B cell (primary cell): Measurements from ENCODE around the gene FLYWCH2. TPM values are rescaled to one million over a fixed set of nuclear protein-coding genes. Genes with fewer than 3 reads are reported as not detected.

Source experiments
- ATAC-seq: fragments of 200-7000 bp; cut with Tn5 transposase; one replicate; pipeline ENCODE4 v1.10.0; 2021; ENCODE audit warnings: low read depth, mild to moderate bottlenecking, moderate number of reproducible peaks, moderate library complexity
- CTCF ChIA-PET: fragments of 350-600 bp; sonication (Branson Sonifier 250); formaldehyde crosslinking; loops from one replicate; lab custom pipeline; 2021; ENCODE audit warnings: antibody characterized with exemption, inconsistent platforms; lab: Charles Lee
- POLR2A ChIA-PET: fragments of 350-600 bp; sonication (Branson Sonifier 250); formaldehyde crosslinking; loops from one replicate; lab custom pipeline; 2021; ENCODE audit warnings: antibody characterized with exemption; lab: Charles Lee
- DNase-seq: peaks from one replicate; pipeline ENCODE4 v3.0.0; 2013
- H2AFZ ChIP-seq: 2 replicates; pipeline ENCODE4 v1.6.1; 2012; ENCODE audit warnings: mild to moderate bottlenecking, low read depth, low read length; ENCODE audit not compliant: insufficient read depth, poor library complexity, severe bottlenecking
- H3K27ac ChIP-seq, 2 donors: 1 replicate in 1 of 2; 2 replicates in 1 of 2; pipeline ENCODE4 v1.5.1; 2012 to 2013; ENCODE audit warnings: low read length in 2 of 2, mild to moderate bottlenecking in 2 of 2, moderate library complexity in 1 of 2
- H3K27me3 ChIP-seq, 4 experiments: fragments of 200-600 bp in 1 of 4; sonication (generic) in 1 of 4; replicated peaks in 1 of 4; 1 replicate in 2 of 4; 2 replicates in 2 of 4; pipeline versions ENCODE4 v1.6.1 to v1.7.0; 2013 to 2016; ENCODE audit warnings: low read length in 3 of 4, mild to moderate bottlenecking in 2 of 4, mixed read lengths in 1 of 4, moderate library complexity in 1 of 4; ENCODE audit not compliant: insufficient read depth in 4 of 4, control insufficient read depth in 3 of 4; ENCODE audit errors: control extremely low read depth in 1 of 4
- H3K36me3 ChIP-seq, 2 experiments: replicated peaks in 1 of 2; 1 replicate in 1 of 2; 2 replicates in 1 of 2; pipeline versions ENCODE4 v1.6.1 to v1.7.1; 2013; ENCODE audit warnings: low read length in 1 of 2; ENCODE audit not compliant: insufficient read depth in 2 of 2, control insufficient read depth in 1 of 2; ENCODE audit errors: control extremely low read depth in 1 of 2, extremely low read depth in 1 of 2
- H3K4me1 ChIP-seq, 2 donors: fragments of 200-600 bp in 1 of 2; sonication (generic) in 1 of 2; 1 replicate in 1 of 2; 2 replicates in 1 of 2; pipeline versions ENCODE4 v1.5.1 to v1.6.1; 2013 to 2017; ENCODE audit warnings: low read length in 2 of 2; ENCODE audit not compliant: control insufficient read depth in 2 of 2, insufficient read depth in 2 of 2
- H3K4me2 ChIP-seq: replicated peaks from 2 replicates; pipeline ENCODE3; 2012; ENCODE audit warnings: mild to moderate bottlenecking, low read depth, low read length; ENCODE audit not compliant: poor library complexity, severe bottlenecking
- H3K4me3 ChIP-seq, 5 experiments: fragments of 200-600 bp in 1 of 5; sonication (generic) in 1 of 5; 1 replicate in 3 of 5; 2 replicates in 2 of 5; pipeline versions ENCODE4 v1.5.1 to v1.7.0; 2011 to 2016; ENCODE audit warnings: low read length in 4 of 5, mild to moderate bottlenecking in 4 of 5, low read depth in 2 of 5, control low read depth in 1 of 5, moderate library complexity in 1 of 5; ENCODE audit not compliant: insufficient read depth in 1 of 5; ENCODE audit errors: control extremely low read depth in 1 of 5, extremely low read depth in 1 of 5
- H3K79me2 ChIP-seq: fragments of 200-600 bp; sonication (generic); one replicate; pipeline ENCODE4 v1.6.0; 2016; ENCODE audit warnings: low read length; ENCODE audit not compliant: control insufficient read depth, insufficient read depth
- H3K9ac ChIP-seq: fragments of 200-600 bp; sonication (generic); 2 replicates; pipeline ENCODE4 v1.6.1; 2017; ENCODE audit warnings: mild to moderate bottlenecking, low read length, moderate library complexity
- H3K9me3 ChIP-seq, 3 donors: one replicate each; pipeline versions ENCODE4 v1.6.1 to v1.7.1; 2013; ENCODE audit warnings: low read length in 2 of 3; ENCODE audit not compliant: control insufficient read depth in 2 of 3, insufficient read depth in 1 of 3; ENCODE audit errors: control extremely low read depth in 1 of 3
- H4K20me1 ChIP-seq: 2 replicates; pipeline ENCODE4 v1.6.0; 2012; ENCODE audit warnings: mild to moderate bottlenecking, low read length; ENCODE audit not compliant: insufficient read depth, control insufficient read depth, poor library complexity, severe bottlenecking
- H3K27ac Mint-ChIP-seq: one replicate; pipeline ENCODE4 v1.8.0; 2021; ENCODE audit warnings: mixed read lengths
- H3K27me3 Mint-ChIP-seq: one replicate; pipeline ENCODE4 v1.8.0; 2021; ENCODE audit warnings: mixed read lengths
- H3K4me1 Mint-ChIP-seq: one replicate; pipeline ENCODE4 v1.8.0; 2021; ENCODE audit warnings: mixed read lengths
- H3K4me3 Mint-ChIP-seq: one replicate; pipeline ENCODE4 v1.8.0; 2021; ENCODE audit warnings: mixed read lengths
- H3K9me3 Mint-ChIP-seq: one replicate; pipeline ENCODE4 v1.8.0; 2022; ENCODE audit warnings: mixed read lengths; ENCODE audit not compliant: insufficient read depth
- CTCF ChIP-seq: fragments of 200-600 bp; IDR thresholded peaks from one replicate; pipeline ENCODE4 v1.8.0; 2022; ENCODE audit warnings: antibody characterized with exemption, mild to moderate bottlenecking
- EZH2 ChIP-seq: IDR thresholded peaks from 2 replicates; pipeline ENCODE4 v1.6.1; 2012; ENCODE audit warnings: borderline replicate concordance, low read depth, mild to moderate bottlenecking, moderate library complexity, low read length; ENCODE audit not compliant: insufficient read depth, poor library complexity, severe bottlenecking
- WGBS: methylation state at CpG from one replicate; pipeline ENCODE4 v1.1.5; 2013; ENCODE audit warnings: missing lambda C conversion rate; ENCODE audit not compliant: insufficient coverage; 5-methylcytosine and 5-hydroxymethylcytosine counted together
- intact Hi-C: fragments of 100-400 bp; cut with micrococcal nuclease; formaldehyde crosslinking; loops from one replicate; pipeline ENCODE4 v1.10.0; 2022
- polyA plus RNA-seq: library from polyadenylated mRNA; depleted of rRNA; stranded (reverse); fragments of >200 nt; gene quantifications from 2 replicates; pipeline ENCODE4 v1.2.3, GENCODE V29; 2012
- total RNA-seq, 2 donors: library from RNA; stranded (reverse); fragments of 120-200 nt in 1 of 2; gene quantifications; 1 replicate in 1 of 2; 2 replicates in 1 of 2; pipeline versions ENCODE4 v1.2.3 to v1.2.4, GENCODE V29; 2013 to 2022

FLYWCH2 gene
- total and polyA plus RNA-seq, 2 donors (not counting 1 experiment from before 2014, with no cell fraction given) = 22.3 to 24.1 TPM

- H3K36me3 ChIP-seq = no peaks in the 10 kb centered on the region
- no peak for TF ChIP-seq EZH2
- TF ChIP-seq CTCF = no peak
- H3K9me3 Mint-ChIP-seq = peaks cover 2% of the 10 kb centered on the region
- peaks cover 0 to 24% (median 4%) of the 10 kb centered on the region in 3 donors for H3K9me3 ChIP-seq
- no peak for DNase-seq
- no peak overlapping the region for H3K4me2 ChIP-seq
- H3K27ac Mint-ChIP-seq = no peak overlapping the region
- CTCF ChIA-PET = no interaction called here
- no peak overlapping the region for H3K4me3 ChIP-seq
- no peak overlapping the region for H3K9ac ChIP-seq
- H3K4me1 Mint-ChIP-seq = no peaks in the 10 kb centered on the region
- H3K4me1 ChIP-seq = no peaks in the 10 kb centered on the region
- 64% methylated on average over 14 of the region's 16 CpGs for WGBS
- no peak overlapping the region for H2AFZ ChIP-seq
- no peak for ATAC-seq
- no peaks in the 10 kb centered on the region for H4K20me1 ChIP-seq
- intact Hi-C loops = no loop called here
- H3K27ac ChIP-seq = no peak overlapping the region
- no peak overlapping the region for H3K4me3 Mint-ChIP-seq
- peaks cover 0 to 16% (median 2%) of the 10 kb centered on the region in 4 experiments for H3K27me3 ChIP-seq
- POLR2A ChIA-PET = no interaction called here
- peaks cover 29% of the 10 kb centered on the region for H3K27me3 Mint-ChIP-seq
- H3K79me2 ChIP-seq = no peaks in the 10 kb centered on the region
Measured at GRCh38 chr16:2848933-2849725, 33.9 kb upstream of the FLYWCH2 start.

GRCh38 chr16:2852003-2852730 is 30.8 kb upstream of the FLYWCH2 start:
- POLR2A ChIA-PET = no interaction called here
- CTCF ChIA-PET = no interaction called here
- H3K27ac Mint-ChIP-seq = no peak overlapping the region
- H3K27me3 Mint-ChIP-seq = peaks cover 23% of the 10 kb centered on the region
- Histone ChIP-seq H4K20me1 (no peaks in the 10 kb centered on the region), H3K9me3 (peaks cover 0 to 46% (median 12%) of the 10 kb centered on the region in 3 donors), H3K9ac (no peak overlapping the region), H3K36me3 (no peaks in the 10 kb centered on the region), H3K79me2 (no peaks in the 10 kb centered on the region), H3K4me1 (no peaks in the 10 kb centered on the region), H3K4me2 (no peak overlapping the region), H2AFZ (no peak overlapping the region), H3K27ac (no peak overlapping the region), H3K27me3 (peaks cover 0 to 28% (median 4%) of the 10 kb centered on the region in 4 experiments), H3K4me3 (no peak overlapping the region)
- intact Hi-C loops = no loop called here
- H3K4me1 Mint-ChIP-seq = no peaks in the 10 kb centered on the region
- WGBS = 87% methylated on average over 6 of the region's 16 CpGs
- DNase-seq (no peak), ATAC-seq (no peak)
- TF ChIP-seq EZH2 (no peak), CTCF (no peak)
- peaks cover 6% of the 10 kb centered on the region for H3K9me3 Mint-ChIP-seq
- H3K4me3 Mint-ChIP-seq = no peak overlapping the region
